SK-N-SH (cell line): ENCODE results near the gene ARAP1. TPM values are rescaled to one million over a fixed set of nuclear protein-coding genes. Genes with fewer than 3 reads are reported as not detected.

ENCODE experiments used
- CTCF ChIA-PET: fragments of 300-600, 350-600 bp; formaldehyde crosslinking; extraction: SDS; loops from one replicate; lab custom pipeline; 2021; lab: Yijun Ruan, JAX
- POLR2A ChIA-PET: fragments of 350-600 bp; sonication (Branson Sonifier 250); formaldehyde crosslinking; extraction: SDS; loops from one replicate; lab custom pipeline; 2020; ENCODE audit warnings: antibody characterized with exemption, inconsistent platforms; lab: Yijun Ruan, JAX
- DNase-seq: peaks from one replicate; pipeline ENCODE4 v3.0.0; 2012
- H2AFZ ChIP-seq: fragments of 200-600 bp; sonication (generic); 2 replicates; pipeline ENCODE4 v1.8.1; 2016; ENCODE audit warnings: antibody characterized with exemption, mild to moderate bottlenecking, low read depth
- H3F3A ChIP-seq: fragments of 200-600 bp; sonication (generic); replicated peaks from 2 replicates; pipeline ENCODE3; 2016; ENCODE audit warnings: antibody characterized with exemption, mild to moderate bottlenecking; ENCODE audit not compliant: insufficient read depth
- H3K27ac ChIP-seq, 2 experiments: fragments of 200-500 bp in 1 of 2; fragments of 200-600 bp in 1 of 2; sonication (Bioruptor generic) in 1 of 2; sonication (generic), shearing (Covaris generic) in 1 of 2; 2 replicates each; pipeline versions ENCODE4 v1.5.1 to v1.6.1; 2014 to 2016; ENCODE audit warnings: low read depth in 2 of 2, inconsistent platforms in 1 of 2, low read length in 1 of 2, mild to moderate bottlenecking in 1 of 2, mixed read lengths in 1 of 2
- H3K27me3 ChIP-seq: fragments of 200-600 bp; sonication (generic), shearing (Covaris generic); 2 replicates; pipeline ENCODE4 v1.6.1; 2016; ENCODE audit warnings: mixed run types; ENCODE audit not compliant: insufficient read depth
- H3K36me3 ChIP-seq, 2 experiments: fragments of 200-500 bp in 1 of 2; fragments of 200-600 bp in 1 of 2; sonication (Bioruptor generic) in 1 of 2; sonication (generic) in 1 of 2; replicated peaks in 1 of 2; 2 replicates each; pipeline versions ENCODE3 to v1.5.1; 2014 to 2016; ENCODE audit warnings: low read length in 1 of 2, mild to moderate bottlenecking in 1 of 2; ENCODE audit not compliant: insufficient read depth in 2 of 2, control insufficient read depth in 1 of 2
- H3K4me1 ChIP-seq, 2 experiments: fragments of 200-500 bp in 1 of 2; fragments of 200-600 bp in 1 of 2; sonication (Bioruptor generic) in 1 of 2; sonication (generic), shearing (Covaris generic) in 1 of 2; 2 replicates each; pipeline versions ENCODE4 v1.5.1 to v1.6.1; 2014 to 2016; ENCODE audit warnings: low read depth in 1 of 2, low read length in 1 of 2, mixed run types in 1 of 2; ENCODE audit not compliant: insufficient read depth in 2 of 2, control insufficient read depth in 1 of 2
- H3K4me2 ChIP-seq: fragments of 200-600 bp; sonication (generic), shearing (Covaris generic); 2 replicates; pipeline ENCODE4 v1.6.1; 2017; ENCODE audit warnings: mixed run types
- H3K4me3 ChIP-seq, 2 experiments: fragments of 200-500 bp in 1 of 2; fragments of 200-600 bp in 1 of 2; sonication (Bioruptor generic) in 1 of 2; sonication (generic), shearing (Covaris generic) in 1 of 2; 2 replicates each; pipeline versions ENCODE4 v1.5.1 to v1.8.1; 2014 to 2016; ENCODE audit warnings: low read depth in 2 of 2, inconsistent platforms in 1 of 2, low read length in 1 of 2, mild to moderate bottlenecking in 1 of 2, mixed read lengths in 1 of 2, moderate library complexity in 1 of 2
- H3K79me2 ChIP-seq: fragments of 200-600 bp; sonication (generic); 2 replicates; pipeline ENCODE4 v1.8.1; 2017; ENCODE audit warnings: mild to moderate bottlenecking; ENCODE audit not compliant: insufficient read depth
- H3K9ac ChIP-seq: fragments of 200-600 bp; sonication (generic); 2 replicates; pipeline ENCODE4 v1.6.1; 2017; ENCODE audit warnings: mixed run types
- H3K9me2 ChIP-seq: fragments of 200-600 bp; sonication (generic); 2 replicates; pipeline ENCODE4 v1.6.1; 2017; ENCODE audit warnings: mixed run types
- H3K9me3 ChIP-seq: fragments of 200-600 bp; sonication (generic); 2 replicates; pipeline ENCODE4 v1.6.1; 2017; ENCODE audit warnings: mixed run types, mild to moderate bottlenecking, moderate library complexity
- H4K20me1 ChIP-seq: fragments of 200-600 bp; sonication (generic); 2 replicates; pipeline ENCODE4 v1.6.1; 2017; ENCODE audit warnings: mild to moderate bottlenecking, mixed run types; ENCODE audit not compliant: insufficient read depth
- CHD2 ChIP-seq: fragments of 150-350 bp; IDR thresholded peaks from 2 replicates; pipeline ENCODE4 v1.6.1; 2018; ENCODE audit warnings: low read length; ENCODE audit not compliant: partially characterized antibody
- CTCF ChIP-seq: fragments of 200-600 bp; sonication (generic); IDR thresholded peaks from 2 replicates; pipeline ENCODE4 v1.6.1; 2017; ENCODE audit warnings: antibody characterized with exemption, mild to moderate bottlenecking, moderate library complexity
- ELF1 ChIP-seq: IDR thresholded peaks from 2 replicates; pipeline ENCODE4 v1.4.0; 2012
- EP300 ChIP-seq, 2 experiments: IDR thresholded peaks; 2 replicates each; pipeline versions ENCODE4 v1.4.0 to v1.6.1; 2012; ENCODE audit warnings: borderline replicate concordance in 1 of 2, low read depth in 1 of 2, low read length in 1 of 2
- EZH2phosphoT487 ChIP-seq: fragments of 200-600 bp; sonication (generic); IDR thresholded peaks from 2 replicates; pipeline ENCODE4 v1.6.1; 2017; ENCODE audit warnings: low read depth, mixed run types, mild to moderate bottlenecking, antibody characterized with exemption, moderate library complexity, borderline replicate concordance
- FOSL2 ChIP-seq: IDR thresholded peaks from 2 replicates; pipeline ENCODE4 v1.4.0; 2012; ENCODE audit warnings: low read depth, mild to moderate bottlenecking, moderate library complexity, borderline replicate concordance
- FOXM1 ChIP-seq: IDR thresholded peaks from 2 replicates; pipeline ENCODE4 v1.4.0; 2012; ENCODE audit warnings: low read depth, mild to moderate bottlenecking
- GATA2 ChIP-seq: sonication (generic); formaldehyde crosslinking; IDR thresholded peaks from 2 replicates; pipeline ENCODE4 v1.5.0; 2020; ENCODE audit warnings: mild to moderate bottlenecking, missing genetic modification reagents
- IRF3 ChIP-seq: fragments of 150-350 bp; IDR thresholded peaks from 2 replicates; pipeline ENCODE4 v1.6.1; 2016; ENCODE audit warnings: mild to moderate bottlenecking, low read depth, low read length
- JUND ChIP-seq: IDR thresholded peaks from 2 replicates; pipeline ENCODE4 v1.4.0; 2012
- MEF2A ChIP-seq: IDR thresholded peaks from 2 replicates; pipeline ENCODE4 v1.4.0; 2012; ENCODE audit warnings: low read depth, borderline replicate concordance
- MXI1 ChIP-seq: IDR thresholded peaks from 2 replicates; pipeline ENCODE4 v1.6.1; 2012; ENCODE audit warnings: mild to moderate bottlenecking, low read depth, low read length, improper control_type of control experiment
- NRF1 ChIP-seq: IDR thresholded peaks from 2 replicates; pipeline ENCODE4 v1.6.1; 2012; ENCODE audit warnings: low read depth, mild to moderate bottlenecking, low read length
- PBX3 ChIP-seq: IDR thresholded peaks from 2 replicates; pipeline ENCODE4; 2012
- POLR2AphosphoS5 ChIP-seq: IDR thresholded peaks from 2 replicates; pipeline ENCODE4 v1.6.1; 2012; ENCODE audit warnings: low read depth, low read length
- RAD21 ChIP-seq: IDR thresholded peaks from 2 replicates; pipeline ENCODE4 v1.6.1; 2012; ENCODE audit warnings: mild to moderate bottlenecking, low read length
- REST ChIP-seq: IDR thresholded peaks from 2 replicates; pipeline ENCODE4 v1.6.1; 2012; ENCODE audit warnings: mild to moderate bottlenecking, low read depth, low read length, moderate library complexity
- RXRA ChIP-seq: IDR thresholded peaks from 2 replicates; pipeline ENCODE4 v1.4.0; 2012; ENCODE audit warnings: low read depth, mild to moderate bottlenecking, borderline replicate concordance
- TAF1 ChIP-seq: IDR thresholded peaks from 2 replicates; pipeline ENCODE4 v1.6.1; 2012; ENCODE audit warnings: low read depth, mild to moderate bottlenecking, low read length, moderate library complexity, borderline replicate concordance
- TCF12 ChIP-seq: IDR thresholded peaks from 2 replicates; pipeline ENCODE4 v1.4.0; 2012
- TEAD4 ChIP-seq: IDR thresholded peaks from 2 replicates; pipeline ENCODE4 v1.4.0; 2012; ENCODE audit warnings: mild to moderate bottlenecking, borderline replicate concordance; ENCODE audit not compliant: insufficient read depth
- YY1 ChIP-seq: IDR thresholded peaks from 2 replicates; pipeline ENCODE4 v1.4.0; 2012; ENCODE audit warnings: low read depth, mild to moderate bottlenecking
- ZBTB33 ChIP-seq: IDR thresholded peaks from 2 replicates; pipeline ENCODE4 v1.4.0; 2012; ENCODE audit warnings: low read depth, borderline replicate concordance
- WGBS: methylation state at CpG from one replicate; pipeline ENCODE4 v1.1.6; 2017; ENCODE audit warnings: low lambda C conversion rate; 5-methylcytosine and 5-hydroxymethylcytosine counted together
- polyA plus RNA-seq, 3 experiments: library from polyadenylated mRNA; depleted of rRNA; stranded (reverse); fragments of >200 nt; gene quantifications; 2 replicates each; pipeline ENCODE4 v1.2.3, GENCODE V29; 2012

Gene ARAP1
- polyA plus RNA-seq (2012; rRNA removed), result 43.4 and 56.6 TPM in 2 replicates
- 21.6 and 37.3 TPM in 2 replicates for polyA plus RNA-seq (2012; cell fraction: cytosol; rRNA removed)
- polyA plus RNA-seq (2012; cell fraction: nucleus; rRNA removed), result 118 and 136 TPM in 2 replicates

- H3K27me3 ChIP-seq, result no peaks in the 10 kb centered on the region
- peak within 1 kb of the TSS; percentile 79 to 94 for H3K4me3 ChIP-seq
- H3K4me2 ChIP-seq, result peak within 1 kb of the TSS; percentile 99
- peak within 1 kb of the TSS; percentile 42 to 73; a peak in 3 of 4 replicates for H3K27ac ChIP-seq
- H3K36me3 ChIP-seq, result no peaks in the 10 kb centered on the region
- ChIA-PET CTCF (interaction anchor here (1.1 to 1.7 kb wide), 3 partner anchors 27 to 42 kb away, joined by 4 to 6 read pairs (median 5); partner anchors contain the start of gene STARD10), POLR2A (no interaction called here)
- peaks cover 7% of the 10 kb centered on the region for H3F3A ChIP-seq
- peaks cover 25% of the 10 kb centered on the region; the same call in 1 of the 2 replicates for H3K79me2 ChIP-seq
- peak within 1 kb of the TSS; percentile 93 for H2AFZ ChIP-seq
- no peaks in the 10 kb centered on the region for H3K9me3 ChIP-seq
- H3K9ac ChIP-seq, result peak within 1 kb of the TSS; percentile 81
- H3K4me1 ChIP-seq, result peaks cover 11 to 23% of the 10 kb centered on the region in 2 experiments; a peak in 1 of 4 replicates
- no peaks in the 10 kb centered on the region for H3K9me2 ChIP-seq
- WGBS, result 9% methylated on average over 29 of the region's 51 CpGs
- DNase-seq, result peak; percentile 97
- no peaks in the 10 kb centered on the region for H4K20me1 ChIP-seq
- TF ChIP-seq GATA2 (no peak), JUND (no peak), YY1 (no peak), REST (no peak), PBX3 (no peak), ELF1 (0 out of 2 replicates have a peak, but pooled peaks have one; percentile 13), ZBTB33 (no peak), FOXM1 (no peak), MXI1 (peak; percentile 45; the same call in 1 of the 2 replicates), TEAD4 (no peak), IRF3 (no peak), CHD2 (no peak), RXRA (no peak), TAF1 (peak; percentile 35; the same call in 1 of the 2 replicates), TCF12 (no peak), NRF1 (no peak), POLR2AphosphoS5 (peak; percentile 43), EP300 (IDR thresholded peaks at IDR 0.05; ENCODE audit: borderline replicate concordance in 1 of 2, low read depth in 1 of 2, low read length in 1 of 2) (no peak), CTCF (0 out of 2 replicates have a peak, but pooled peaks have one; percentile 12), EZH2phosphoT487 (no peak), MEF2A (no peak), FOSL2 (no peak), RAD21 (no peak)
Observed at GRCh38 chr11:72752088-72752914, at the start of gene ARAP1. ARAP1 (minus strand) TSS chr11:72752408; CDS start chr11:72727128, 25,280 bp downstream.
